H1 (cell line): ENCODE results near the gene ZNF584. TPM values are rescaled to one million over a fixed set of nuclear protein-coding genes. Genes with fewer than 3 reads are reported as not detected.

Experiments
- CTCF ChIA-PET: fragments of 300-600 bp; sonication (Branson Sonifier 250); formaldehyde crosslinking; loops from one replicate; lab custom pipeline; 2021; ENCODE audit not compliant: partially characterized antibody; lab: Charles Lee
- POLR2A ChIA-PET: fragments of 300-600 bp; sonication (Branson Sonifier 250); formaldehyde crosslinking; loops from one replicate; lab custom pipeline; 2021; ENCODE audit warnings: inconsistent platforms; ENCODE audit not compliant: partially characterized antibody; lab: Charles Lee
- DNase-seq, 2 experiments: peaks; one replicate each; pipeline versions ENCODE4 v3.0.0 to v3.0.0-alpha.2; 2010 to 2022; ENCODE audit warnings: low spot score in 2 of 2, low read depth in 1 of 2, mixed read lengths in 1 of 2
- FAIRE-seq: peaks from 2 replicates; lab custom pipeline; 2011; peaks lifted over from hg19 to GRCh38; lab: Jason Lieb, UNC
- H2AFZ ChIP-seq: 2 replicates; pipeline ENCODE4 v1.8.1; 2012; ENCODE audit warnings: low read length, inconsistent platforms
- H2AK5ac ChIP-seq: 2 replicates; pipeline ENCODE4 v1.6.1; 2013; ENCODE audit warnings: low read depth, low read length
- H2BK120ac ChIP-seq: replicated peaks from 2 replicates; pipeline ENCODE3; 2013; ENCODE audit warnings: low read depth, low read length, inconsistent platforms
- H2BK12ac ChIP-seq: 2 replicates; pipeline ENCODE4 v1.6.1; 2013; ENCODE audit warnings: low read depth, low read length
- H2BK15ac ChIP-seq: 2 replicates; pipeline ENCODE4 v1.6.1; 2013; ENCODE audit warnings: low read length
- H2BK20ac ChIP-seq: 2 replicates; pipeline ENCODE4 v1.6.1; 2013; ENCODE audit warnings: low read length
- H2BK5ac ChIP-seq: 2 replicates; pipeline ENCODE4 v1.6.1; 2013; ENCODE audit warnings: low read depth, low read length
- H3K14ac ChIP-seq: 2 replicates; pipeline ENCODE4 v1.6.1; 2013; ENCODE audit warnings: inconsistent platforms; ENCODE audit not compliant: insufficient read length
- H3K18ac ChIP-seq: 2 replicates; pipeline ENCODE4 v1.6.1; 2013; ENCODE audit warnings: low read length; ENCODE audit errors: extremely low read depth
- H3K23ac ChIP-seq: 2 replicates; pipeline ENCODE4 v1.6.1; 2013; ENCODE audit warnings: inconsistent platforms; ENCODE audit not compliant: insufficient read length
- H3K23me2 ChIP-seq: 2 replicates; pipeline ENCODE4 v1.6.1; 2013; ENCODE audit warnings: low read depth, low read length
- H3K27ac ChIP-seq: 2 replicates; pipeline ENCODE4 v1.6.1; 2011; ENCODE audit warnings: low read depth, low read length, inconsistent platforms
- H3K27me3 ChIP-seq, 4 experiments: replicated peaks in 1 of 4; 1 replicate in 1 of 4; 2 replicates in 3 of 4; pipeline versions ENCODE4 v1.6.1 to v1.8.1; 2011 to 2013; ENCODE audit warnings: low read length in 3 of 4, mild to moderate bottlenecking in 3 of 4, inconsistent platforms in 2 of 4, mixed read lengths in 2 of 4, moderate library complexity in 1 of 4; ENCODE audit not compliant: control insufficient read depth in 3 of 4, insufficient read depth in 3 of 4; ENCODE audit errors: extremely low read depth in 1 of 4
- H3K36me3 ChIP-seq, 4 experiments: 2 replicates each; pipeline versions ENCODE4 v1.6.1 to v1.8.1; 2011 to 2013; ENCODE audit warnings: mild to moderate bottlenecking in 4 of 4, low read length in 3 of 4, moderate library complexity in 2 of 4, control low read depth in 1 of 4, inconsistent platforms in 1 of 4; ENCODE audit not compliant: insufficient read depth in 4 of 4, control insufficient read depth in 2 of 4
- H3K4ac ChIP-seq: replicated peaks from 2 replicates; pipeline ENCODE3; 2013; ENCODE audit warnings: low read length, low read depth, mixed read lengths, inconsistent platforms; ENCODE audit not compliant: insufficient read length
- H3K4me1 ChIP-seq, 4 experiments: replicated peaks in 1 of 4; 1 replicate in 1 of 4; 2 replicates in 3 of 4; pipeline versions ENCODE4 v1.6.1 to v1.8.1; 2011 to 2013; ENCODE audit warnings: low read length in 3 of 4, inconsistent platforms in 2 of 4, mixed read lengths in 1 of 4; ENCODE audit not compliant: insufficient read depth in 4 of 4, control insufficient read depth in 3 of 4
- H3K4me2 ChIP-seq, 2 experiments: 2 replicates each; pipeline versions ENCODE4 v1.6.1 to v1.8.1; 2011 to 2013; ENCODE audit warnings: low read depth in 2 of 2, low read length in 2 of 2, control low read depth in 1 of 2, inconsistent platforms in 1 of 2, mild to moderate bottlenecking in 1 of 2; ENCODE audit not compliant: insufficient read depth in 1 of 2
- H3K4me3 ChIP-seq, 4 experiments: fragments of 200-600, 300-600 bp in 1 of 4; sonication (generic), shearing (Covaris generic), sonication (Bioruptor Twin) in 1 of 4; 2 replicates each; pipeline versions ENCODE4 v1.5.1 to v1.8.1; 2011 to 2016; ENCODE audit warnings: low read length in 4 of 4, low read depth in 3 of 4, control low read depth in 2 of 4, inconsistent platforms in 2 of 4, mild to moderate bottlenecking in 2 of 4, mixed read lengths in 1 of 4, moderate library complexity in 1 of 4; ENCODE audit not compliant: insufficient read depth in 2 of 4; ENCODE audit errors: extremely low read depth in 1 of 4
- H3K56ac ChIP-seq: replicated peaks from 2 replicates; pipeline ENCODE3; 2013; ENCODE audit warnings: low read depth, mild to moderate bottlenecking, mixed read lengths, low read length, inconsistent platforms; ENCODE audit not compliant: insufficient read length
- H3K79me1 ChIP-seq: 2 replicates; pipeline ENCODE4 v1.6.1; 2013; ENCODE audit warnings: low read depth, low read length, control low read depth
- H3K79me2 ChIP-seq, 2 experiments: 2 replicates each; pipeline versions ENCODE4 v1.6.1 to v1.8.1; 2012 to 2013; ENCODE audit warnings: low read length in 2 of 2, mild to moderate bottlenecking in 2 of 2, inconsistent platforms in 1 of 2; ENCODE audit not compliant: insufficient read depth in 2 of 2, control insufficient read depth in 1 of 2
- H3K9ac ChIP-seq, 4 experiments: replicated peaks in 1 of 4; 1 replicate in 1 of 4; 2 replicates in 3 of 4; pipeline versions ENCODE4 v1.6.1 to v1.8.1; 2011 to 2013; ENCODE audit warnings: low read depth in 3 of 4, low read length in 3 of 4, control low read depth in 2 of 4, mild to moderate bottlenecking in 2 of 4, moderate library complexity in 2 of 4, inconsistent platforms in 1 of 4; ENCODE audit errors: extremely low read depth in 1 of 4
- H3K9me3 ChIP-seq, 2 experiments: 2 replicates each; pipeline versions ENCODE4 v1.6.1 to v1.8.1; 2012 to 2013; ENCODE audit warnings: mild to moderate bottlenecking in 2 of 2, moderate library complexity in 2 of 2, control low read depth in 1 of 2, inconsistent platforms in 1 of 2, low read depth in 1 of 2, low read length in 1 of 2, mixed read lengths in 1 of 2; ENCODE audit not compliant: insufficient read depth in 2 of 2
- H4K20me1 ChIP-seq, 2 experiments: replicated peaks in 1 of 2; 2 replicates each; pipeline versions ENCODE3 to v1.8.1; 2011 to 2013; ENCODE audit warnings: inconsistent platforms in 2 of 2, low read length in 2 of 2, mild to moderate bottlenecking in 1 of 2; ENCODE audit not compliant: insufficient read depth in 2 of 2, control insufficient read depth in 1 of 2
- H4K5ac ChIP-seq: 2 replicates; pipeline ENCODE4 v1.6.1; 2013; ENCODE audit warnings: low read length, low read depth, mixed read lengths, inconsistent platforms; ENCODE audit not compliant: insufficient read length
- H4K8ac ChIP-seq: 2 replicates; pipeline ENCODE4 v1.8.0; 2013; ENCODE audit warnings: mild to moderate bottlenecking, moderate library complexity, low read length, inconsistent platforms; ENCODE audit not compliant: insufficient read depth; ENCODE audit errors: extremely low read depth
- H4K91ac ChIP-seq: replicated peaks from 2 replicates; pipeline ENCODE3; 2013; ENCODE audit warnings: low read length, mixed read lengths, inconsistent platforms; ENCODE audit not compliant: insufficient read length
- CTCF ChIP-seq, 3 experiments: IDR thresholded peaks; 1 replicate in 2 of 3; 2 replicates in 1 of 3; pipeline versions ENCODE4 v1.5.1 to v1.6.1; 2011; ENCODE audit warnings: low read length in 3 of 3, mild to moderate bottlenecking in 3 of 3, inconsistent platforms in 2 of 3, low read depth in 1 of 3, moderate library complexity in 1 of 3; ENCODE audit not compliant: insufficient read depth in 1 of 3; ENCODE audit errors: control extremely low read depth in 1 of 3
- KDM5A ChIP-seq: fragments of 200-600 bp; IDR thresholded peaks from 2 replicates; pipeline ENCODE4 v1.7.1; 2012; ENCODE audit warnings: mild to moderate bottlenecking, low read length, inconsistent platforms, mixed read lengths
- PHF8 ChIP-seq: fragments of 200-600 bp; sonication (generic); conservative IDR thresholded peaks from 2 replicates; pipeline ENCODE4 v1.7.1; 2012; ENCODE audit warnings: low read depth, mild to moderate bottlenecking, inconsistent platforms, low read length, moderate library complexity
- SAP30 ChIP-seq: fragments of 300-600 bp; sonication (generic); IDR thresholded peaks from 2 replicates; pipeline ENCODE4 v1.7.1; 2012; ENCODE audit warnings: low read length, moderate library complexity, mild to moderate bottlenecking, inconsistent platforms; ENCODE audit not compliant: insufficient read depth, insufficient replicate concordance
- SRF ChIP-seq: IDR thresholded peaks from 2 replicates; pipeline ENCODE4 v1.6.1; 2011; ENCODE audit warnings: mild to moderate bottlenecking, low read depth, low read length, moderate library complexity
- WGBS, 2 experiments: shearing (Covaris generic) in 1 of 2; methylation state at CpG; one replicate each; pipeline versions ENCODE4 v1.1.6 to v1.1.7; 2013 to 2015; ENCODE audit warnings: low lambda C conversion rate in 2 of 2, mixed read lengths in 2 of 2, inconsistent platforms in 1 of 2, low coverage in 1 of 2, missing lambda C conversion rate in 1 of 2; ENCODE audit not compliant: insufficient replicate concordance in 2 of 2, insufficient coverage in 1 of 2, insufficient read length in 1 of 2; ENCODE audit errors: extremely low coverage in 1 of 2, missing lambda C conversion rate in 1 of 2; 5-methylcytosine and 5-hydroxymethylcytosine counted together
- polyA plus RNA-seq, 7 experiments: library from polyadenylated mRNA; depleted of rRNA in 3 of 7; stranded (reverse) in 5 of 7; unstranded in 2 of 7; fragments of >200 nt in 5 of 7; fragments of 200-250 nt in 2 of 7; gene quantifications; 1 replicate in 5 of 7; 2 replicates in 1 of 7; 4 replicates in 1 of 7; pipeline versions ENCODE4 v1.2.1 to v1.2.3, GENCODE V29; 2011 to 2013; ENCODE audit warnings: missing spikeins in 2 of 7, mixed read lengths in 2 of 7
- total RNA-seq: library from RNA; stranded (reverse); fragmentation: NEBNext Ultra II Directional; extraction: Animal tissue kit (Norgen Biotek cat#: 25700); gene quantifications from 2 replicates; pipeline ENCODE4 v1.2.1, GENCODE V29; 2021

ZNF584 gene
- total and polyA plus RNA-seq, 2 of the 8 experiments (the other 6 are each of a cell fraction or from before 2014, with no cell fraction given): 2.5 to 5.2 TPM

GRCh38 chr19:58387338-58388174, 20.9 kb upstream of the ZNF584 start:
- H3K14ac ChIP-seq: no peak overlapping the region
- no peak overlapping the region for H2AK5ac ChIP-seq
- POLR2A ChIA-PET: interaction anchor here (0.7 to 5.8 kb wide), 13 partner anchors 8 to 167 kb away, joined by 3 to 78 read pairs (median 6); partner anchors contain the start of genes CHMP2A, RNF225, ZBTB45 and ZNF497
- CTCF ChIA-PET: interaction anchor here (0.6 kb wide), 1 partner anchor 10 kb away, joined by 3 read pairs; no protein-coding TSS in a partner anchor
- no peak overlapping the region for H2BK12ac ChIP-seq
- H3K23ac ChIP-seq: no peak overlapping the region
- H3K9ac ChIP-seq: peak overlapping the region; percentile 60 to 80 (median 72)
- H3K23me2 ChIP-seq: peaks cover 19% of the 10 kb centered on the region
- H3K27ac ChIP-seq: peak overlapping the region; percentile 60
- H3K4me3 ChIP-seq: peak overlapping the region; percentile 82 to 99 (median 92)
- FAIRE-seq: no peak
- peaks cover 9 to 35% (median 24%) of the 10 kb centered on the region in 4 experiments for H3K36me3 ChIP-seq
- H2AFZ ChIP-seq: no peak overlapping the region
- no peak for DNase-seq
- no peaks in the 10 kb centered on the region for H3K27me3 ChIP-seq
- 15% methylated on average over 39 of the region's 39 CpGs; no CpG with 5 or more reads in 1 of the 2 experiments for WGBS, 2 experiments
- H4K5ac ChIP-seq: no peak overlapping the region
- TF ChIP-seq SRF (no peak), CTCF (IDR thresholded peaks at IDR 0.05; ENCODE audit: control extremely low read depth in 1 of 3, insufficient read depth in 1 of 3, low read depth in 1 of 3, low read length in 3 of 3) (peak in 2 of 3 experiments; percentile 8 to 22; a peak in 1 of 4 replicates), SAP30 (peak; percentile 41), KDM5A (peak; percentile 29; the same call in 1 of the 2 replicates), PHF8 (peak; percentile 60; the same call in 1 of the 2 replicates)
- H3K4me2 ChIP-seq: peak overlapping the region; percentile 95 to 99
- no peak overlapping the region for H3K18ac ChIP-seq
- H2BK5ac ChIP-seq: 0 out of 2 replicates have a peak overlapping the region, but pooled peaks have one; percentile 1
- H3K4ac ChIP-seq: peak overlapping the region; percentile 19
- no peaks in the 10 kb centered on the region for H3K9me3 ChIP-seq
- peaks cover 4% of the 10 kb centered on the region; the same call in 1 of the 2 replicates for H3K79me1 ChIP-seq
- peaks cover 0 to 15% (median 9%) of the 10 kb centered on the region in 4 experiments; a peak in 6 of 7 replicates for H3K4me1 ChIP-seq
- H4K8ac ChIP-seq: no peak overlapping the region; the same call in 1 of the 2 replicates
- no peak overlapping the region for H2BK120ac ChIP-seq
- H3K79me2 ChIP-seq: peaks cover 6 to 40% of the 10 kb centered on the region in 2 experiments
- peaks cover 11 to 15% of the 10 kb centered on the region in 2 experiments for H4K20me1 ChIP-seq
- no peak overlapping the region for H2BK20ac ChIP-seq
- H4K91ac ChIP-seq: peak overlapping the region; percentile 29
- no peak overlapping the region for H2BK15ac ChIP-seq
- peak overlapping the region; percentile 27 for H3K56ac ChIP-seq
